ENCODE measurements around the gene UTS2R.
A peak's percentile ranks its signal among the peaks of the same experiment; 100 is the strongest.
"Not testable (repeated sequence)": the region's sequence is repeated elsewhere in the genome, so short reads cannot be mapped to it uniquely, and the experiment has no call there.

UTS2R gene

DNA sequence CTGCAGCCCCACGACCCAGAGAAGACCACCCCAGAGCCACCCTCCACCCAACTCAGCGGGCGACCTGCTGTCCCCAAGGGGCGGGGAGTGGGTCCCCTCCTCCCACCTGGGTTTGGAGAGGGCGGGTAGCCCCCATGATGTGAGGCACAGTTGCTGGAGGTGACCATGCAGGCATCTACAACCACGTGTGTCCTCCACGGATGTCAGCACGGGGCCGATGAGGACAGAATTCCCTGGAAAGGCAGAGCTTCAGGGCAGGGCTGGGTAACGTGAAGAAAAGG, 7.1 kb downstream of the UTS2R start:
- Histone ChIP-seq H3K36me3 (ENCODE audit: control insufficient read depth in 2 of 2, insufficient read depth in 2 of 2, low read length in 2 of 2) (no peaks in the 10 kb centered on the region), H3K9ac (ENCODE audit: low read length in 2 of 2) (no peak overlapping the region), H3K27ac (ENCODE audit: low read length) (no peak overlapping the region), H3K4me1 (ENCODE audit: control insufficient read depth, insufficient read depth, low read length) (peaks cover 3% of the 10 kb centered on the region), H3K4me3 (ENCODE audit: low read length in 2 of 2) (no peak overlapping the region), H3K9me3 (ENCODE audit: control insufficient read depth in 2 of 2, low read length in 2 of 2) (no peaks in the 10 kb centered on the region), H3K27me3 (ENCODE audit: control insufficient read depth in 1 of 2, insufficient read depth in 2 of 2, low read length in 2 of 2) (peaks cover 33 to 43% of the 10 kb centered on the region in 2 donors)

GRCh38 chr17:82380860-82381702, 9.5 kb downstream of the UTS2R start:
- peaks cover 29 to 41% of the 10 kb centered on the region in 2 donors for H3K27me3 ChIP-seq (ENCODE audit: control insufficient read depth in 1 of 2, insufficient read depth in 2 of 2, low read length in 2 of 2)

DNA sequence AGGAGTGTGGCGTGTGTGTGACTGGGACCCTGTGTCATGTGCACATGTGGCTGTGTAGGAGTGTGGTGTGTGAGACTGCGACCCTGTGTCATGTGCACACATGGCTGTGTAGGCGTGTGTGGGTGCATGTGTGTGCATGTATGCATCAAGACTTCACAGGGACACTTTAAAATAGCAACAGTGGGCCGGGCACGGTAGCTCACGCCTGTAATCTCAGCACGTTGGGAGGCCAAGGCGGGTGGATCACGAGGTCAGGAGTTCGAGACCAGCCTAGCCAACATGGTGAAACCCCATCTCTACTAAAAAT, 10.1 kb downstream of the UTS2R start:
- H3K4me3 ChIP-seq (ENCODE audit: low read length in 2 of 2), result not testable (repeated sequence)
- peaks cover 18% of the 10 kb centered on the region for H3K4me1 ChIP-seq (ENCODE audit: control insufficient read depth, insufficient read depth, low read length)

More at GRCh38 chr17:82380860-82381702, 9.5 kb downstream of the UTS2R start:
- peak overlapping the region in 1 of 2 donors; percentile 44 for H3K4me3 ChIP-seq (ENCODE audit: low read length in 2 of 2)
- H3K9me3 ChIP-seq (ENCODE audit: control insufficient read depth in 2 of 2, low read length in 2 of 2), result no peaks in the 10 kb centered on the region
- no peak overlapping the region for H3K9ac ChIP-seq (ENCODE audit: low read length in 2 of 2)
- H3K36me3 ChIP-seq (ENCODE audit: control insufficient read depth in 2 of 2, insufficient read depth in 2 of 2, low read length in 2 of 2), result no peaks in the 10 kb centered on the region
- H3K4me1 ChIP-seq (ENCODE audit: control insufficient read depth, insufficient read depth, low read length), result peaks cover 16% of the 10 kb centered on the region
- no peak overlapping the region for H3K27ac ChIP-seq (ENCODE audit: low read length)

GRCh38 chr17:82382220-82382932, 10.8 kb downstream of the UTS2R start:
- not testable (repeated sequence) for H3K9ac ChIP-seq (ENCODE audit: low read length in 2 of 2); H3K9me3 ChIP-seq (ENCODE audit: control insufficient read depth in 2 of 2, low read length in 2 of 2)
- peaks cover 27 to 47% of the 10 kb centered on the region in 2 donors for H3K27me3 ChIP-seq (ENCODE audit: control insufficient read depth in 1 of 2, insufficient read depth in 2 of 2, low read length in 2 of 2)

More for the DNA sequence above, 10.1 kb downstream of the UTS2R start:
- not testable (repeated sequence) for H3K36me3 ChIP-seq (ENCODE audit: control insufficient read depth in 2 of 2, insufficient read depth in 2 of 2, low read length in 2 of 2); H3K9ac ChIP-seq (ENCODE audit: low read length in 2 of 2); H3K27ac ChIP-seq (ENCODE audit: low read length); H3K9me3 ChIP-seq (ENCODE audit: control insufficient read depth in 2 of 2, low read length in 2 of 2)
- peaks cover 26 to 40% of the 10 kb centered on the region in 2 donors for H3K27me3 ChIP-seq (ENCODE audit: control insufficient read depth in 1 of 2, insufficient read depth in 2 of 2, low read length in 2 of 2)

GRCh38 chr17:82382933-82383255, 11.3 kb downstream of the UTS2R start:
- Histone ChIP-seq H3K36me3 (ENCODE audit: control insufficient read depth in 2 of 2, insufficient read depth in 2 of 2, low read length in 2 of 2) (no peaks in the 10 kb centered on the region), H3K27ac (ENCODE audit: low read length) (no peak overlapping the region), H3K4me1 (ENCODE audit: control insufficient read depth, insufficient read depth, low read length) (peaks cover 22% of the 10 kb centered on the region), H3K4me3 (ENCODE audit: low read length in 2 of 2) (no peak overlapping the region), H3K9ac (ENCODE audit: low read length in 2 of 2) (no peak overlapping the region), H3K27me3 (ENCODE audit: control insufficient read depth in 1 of 2, insufficient read depth in 2 of 2, low read length in 2 of 2) (peaks cover 27 to 47% of the 10 kb centered on the region in 2 donors), H3K9me3 (ENCODE audit: control insufficient read depth in 2 of 2, low read length in 2 of 2) (no peaks in the 10 kb centered on the region)

More at GRCh38 chr17:82382220-82382932, 10.8 kb downstream of the UTS2R start:
- H3K4me3 ChIP-seq (ENCODE audit: low read length in 2 of 2); H3K27ac ChIP-seq (ENCODE audit: low read length); H3K36me3 ChIP-seq (ENCODE audit: control insufficient read depth in 2 of 2, insufficient read depth in 2 of 2, low read length in 2 of 2): not testable (repeated sequence)
- H3K4me1 ChIP-seq (ENCODE audit: control insufficient read depth, insufficient read depth, low read length), result peaks cover 22% of the 10 kb centered on the region

GRCh38 chr17:82383411-82383810, 11.8 kb downstream of the UTS2R start:
- Histone ChIP-seq H3K4me3 (ENCODE audit: low read length in 2 of 2) (no peak overlapping the region), H3K36me3 (ENCODE audit: control insufficient read depth in 2 of 2, insufficient read depth in 2 of 2, low read length in 2 of 2) (no peaks in the 10 kb centered on the region), H3K27ac (ENCODE audit: low read length) (no peak overlapping the region), H3K27me3 (ENCODE audit: control insufficient read depth in 1 of 2, insufficient read depth in 2 of 2, low read length in 2 of 2) (peaks cover 25 to 43% of the 10 kb centered on the region in 2 donors), H3K4me1 (ENCODE audit: control insufficient read depth, insufficient read depth, low read length) (peaks cover 22% of the 10 kb centered on the region), H3K9ac (ENCODE audit: low read length in 2 of 2) (no peak overlapping the region), H3K9me3 (ENCODE audit: control insufficient read depth in 2 of 2, low read length in 2 of 2) (no peaks in the 10 kb centered on the region)

GRCh38 chr17:82384051-82384729, 12.6 kb downstream of the UTS2R start:
- no peaks in the 10 kb centered on the region for H3K9me3 ChIP-seq (ENCODE audit: control insufficient read depth in 2 of 2, low read length in 2 of 2)
- no peak overlapping the region for H3K27ac ChIP-seq (ENCODE audit: low read length)
- no peaks in the 10 kb centered on the region for H3K36me3 ChIP-seq (ENCODE audit: control insufficient read depth in 2 of 2, insufficient read depth in 2 of 2, low read length in 2 of 2)
- peaks cover 21 to 38% of the 10 kb centered on the region in 2 donors for H3K27me3 ChIP-seq (ENCODE audit: control insufficient read depth in 1 of 2, insufficient read depth in 2 of 2, low read length in 2 of 2)
- H3K4me3 ChIP-seq (ENCODE audit: low read length in 2 of 2), result no peak overlapping the region
- peaks cover 22% of the 10 kb centered on the region for H3K4me1 ChIP-seq (ENCODE audit: control insufficient read depth, insufficient read depth, low read length)
- no peak overlapping the region for H3K9ac ChIP-seq (ENCODE audit: low read length in 2 of 2)

DNA sequence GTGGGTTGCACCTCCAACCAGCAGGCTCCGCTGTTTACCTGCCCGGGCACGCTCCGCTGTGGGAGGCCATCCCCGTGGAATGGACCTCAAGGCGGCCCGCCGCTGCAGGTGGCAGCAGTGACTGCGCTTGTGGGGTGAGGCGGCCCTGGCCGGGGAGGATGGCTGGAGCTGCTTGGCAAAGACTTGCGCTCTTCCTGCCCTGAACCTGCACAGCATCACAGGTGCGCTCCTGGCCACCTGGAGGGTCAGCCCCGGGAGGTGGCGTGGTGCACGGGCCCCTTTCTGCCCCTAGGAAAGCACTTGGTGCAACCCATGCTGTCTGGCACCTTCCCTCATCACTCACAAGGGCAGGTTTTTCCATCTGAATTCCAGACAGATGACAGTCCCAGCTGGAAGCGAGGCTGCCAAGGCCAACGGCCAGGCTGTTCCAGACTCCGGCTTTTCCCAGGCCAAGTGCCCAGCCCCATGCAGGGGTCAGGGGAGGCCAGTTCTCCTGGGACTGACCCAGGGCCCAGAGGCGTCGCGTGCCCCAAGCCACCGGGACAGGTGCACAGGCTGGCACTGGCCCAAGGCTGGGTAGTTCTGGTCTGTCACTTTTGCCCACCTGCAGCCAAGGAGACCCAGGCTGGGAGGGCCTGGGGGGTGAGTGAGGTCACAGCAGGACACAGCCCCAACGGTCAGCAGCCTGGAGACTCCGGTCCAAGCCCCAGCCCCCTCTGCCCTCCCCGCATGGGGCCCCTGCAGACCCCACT, 13.3 kb downstream of the UTS2R start:
- Histone ChIP-seq H3K9ac (ENCODE audit: low read length in 2 of 2) (no peak overlapping the region), H3K27me3 (ENCODE audit: control insufficient read depth in 1 of 2, insufficient read depth in 2 of 2, low read length in 2 of 2) (peaks cover 16 to 33% of the 10 kb centered on the region in 2 donors), H3K36me3 (ENCODE audit: control insufficient read depth in 2 of 2, insufficient read depth in 2 of 2, low read length in 2 of 2) (no peaks in the 10 kb centered on the region), H3K27ac (ENCODE audit: low read length) (no peak overlapping the region), H3K4me3 (ENCODE audit: low read length in 2 of 2) (no peak overlapping the region), H3K4me1 (ENCODE audit: control insufficient read depth, insufficient read depth, low read length) (peaks cover 22% of the 10 kb centered on the region), H3K9me3 (ENCODE audit: control insufficient read depth in 2 of 2, low read length in 2 of 2) (no peaks in the 10 kb centered on the region)

DNA sequence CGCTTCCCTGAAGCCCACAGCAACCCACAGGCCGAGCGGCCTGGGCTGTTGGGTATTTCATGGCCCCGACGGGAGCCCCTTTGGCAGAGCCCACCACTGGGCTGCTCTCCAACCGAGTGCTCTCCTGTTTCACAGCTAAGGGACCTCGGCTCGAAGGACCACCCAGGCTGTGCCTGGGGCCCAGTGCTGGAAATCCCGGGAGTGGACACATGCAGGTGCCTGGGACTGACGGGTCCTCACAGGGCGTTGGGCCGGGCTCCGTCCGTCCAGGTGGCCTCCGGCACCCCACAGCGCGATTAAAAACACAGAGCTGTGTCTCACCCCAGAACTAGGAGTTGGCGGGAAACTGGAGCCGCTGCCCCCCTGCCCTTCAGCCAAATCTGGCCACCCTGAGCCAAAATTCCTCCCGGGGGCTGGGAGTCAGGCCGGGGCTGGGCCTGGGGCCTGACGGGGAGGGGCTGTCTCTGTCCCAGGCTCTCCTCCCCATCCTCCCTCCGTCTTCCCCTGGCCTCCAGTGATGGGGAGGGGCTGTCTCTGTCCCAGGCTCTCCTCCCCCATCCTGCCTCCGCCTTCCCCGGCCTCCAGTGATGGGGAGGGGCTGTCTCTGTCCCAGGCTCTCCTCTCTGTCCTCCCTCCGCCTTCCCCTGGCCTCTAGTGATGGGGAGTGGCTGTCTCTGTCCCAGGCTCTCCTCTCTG, 14.1 kb downstream of the UTS2R start:
- Histone ChIP-seq H3K4me1 (ENCODE audit: control insufficient read depth, insufficient read depth, low read length) (peaks cover 22% of the 10 kb centered on the region), H3K4me3 (ENCODE audit: low read length in 2 of 2) (peak overlapping the region in 1 of 2 donors; percentile 15), H3K9ac (ENCODE audit: low read length in 2 of 2) (no peak overlapping the region), H3K36me3 (ENCODE audit: control insufficient read depth in 2 of 2, insufficient read depth in 2 of 2, low read length in 2 of 2) (no peaks in the 10 kb centered on the region), H3K9me3 (ENCODE audit: control insufficient read depth in 2 of 2, low read length in 2 of 2) (no peaks in the 10 kb centered on the region), H3K27me3 (ENCODE audit: control insufficient read depth in 1 of 2, insufficient read depth in 2 of 2, low read length in 2 of 2) (peaks cover 15 to 29% of the 10 kb centered on the region in 2 donors), H3K27ac (ENCODE audit: low read length) (no peak overlapping the region)

- Histone ChIP-seq H3K27me3 (ENCODE audit: control insufficient read depth in 1 of 2, insufficient read depth in 2 of 2, low read length in 2 of 2) (peaks cover 13 to 27% of the 10 kb centered on the region in 2 donors), H3K9me3 (ENCODE audit: control insufficient read depth in 2 of 2, low read length in 2 of 2) (no peaks in the 10 kb centered on the region), H3K27ac (ENCODE audit: low read length) (no peak overlapping the region), H3K4me1 (ENCODE audit: control insufficient read depth, insufficient read depth, low read length) (peaks cover 22% of the 10 kb centered on the region), H3K36me3 (ENCODE audit: control insufficient read depth in 2 of 2, insufficient read depth in 2 of 2, low read length in 2 of 2) (no peaks in the 10 kb centered on the region), H3K4me3 (ENCODE audit: low read length in 2 of 2) (peak overlapping the region in 1 of 2 donors; percentile 22), H3K9ac (ENCODE audit: low read length in 2 of 2) (no peak overlapping the region)
Measured at GRCh38 chr17:82386255-82386831, 14.8 kb downstream of the UTS2R start.
